GDM1 (cell line): ENCODE results near the gene PREB.

ENCODE experiments used
- DNase-seq: peaks from one replicate; lab custom pipeline; 2025; lab: John Stamatoyannopoulos, UW

PREB gene

DNA sequence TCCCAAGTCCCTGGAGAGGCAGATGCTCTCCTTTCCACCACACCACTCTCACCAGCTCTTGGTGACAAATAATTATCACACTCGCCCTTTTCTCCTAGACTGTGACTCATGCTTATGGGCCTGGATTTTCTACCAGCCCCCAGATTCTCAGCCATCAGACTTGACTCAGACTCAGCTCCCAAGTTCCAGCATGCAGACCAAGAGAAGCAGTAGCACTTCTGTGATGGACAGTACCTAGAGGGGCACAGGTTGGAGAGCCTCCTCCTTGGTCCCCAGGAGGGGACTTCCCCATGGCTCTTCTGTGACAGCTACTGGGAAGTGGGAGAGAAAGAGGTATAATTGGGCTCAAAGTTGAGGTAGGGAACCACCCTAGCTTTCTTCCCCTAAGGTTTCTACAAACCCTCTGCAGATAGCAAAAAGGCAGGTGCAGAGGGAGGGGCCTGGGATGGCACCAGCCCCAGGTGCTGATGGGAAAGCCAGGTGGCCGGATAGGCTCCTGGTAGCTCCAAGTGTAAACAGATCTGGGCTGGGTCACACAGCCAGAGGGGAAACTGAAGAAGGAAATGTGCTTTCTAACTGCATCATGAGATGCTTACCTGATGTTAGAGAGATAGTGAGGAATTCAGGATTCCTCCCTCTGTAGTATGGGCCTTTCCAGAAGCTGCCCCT is 18.5 kb upstream of the PREB start:
- DNase-seq = no peak

DNA sequence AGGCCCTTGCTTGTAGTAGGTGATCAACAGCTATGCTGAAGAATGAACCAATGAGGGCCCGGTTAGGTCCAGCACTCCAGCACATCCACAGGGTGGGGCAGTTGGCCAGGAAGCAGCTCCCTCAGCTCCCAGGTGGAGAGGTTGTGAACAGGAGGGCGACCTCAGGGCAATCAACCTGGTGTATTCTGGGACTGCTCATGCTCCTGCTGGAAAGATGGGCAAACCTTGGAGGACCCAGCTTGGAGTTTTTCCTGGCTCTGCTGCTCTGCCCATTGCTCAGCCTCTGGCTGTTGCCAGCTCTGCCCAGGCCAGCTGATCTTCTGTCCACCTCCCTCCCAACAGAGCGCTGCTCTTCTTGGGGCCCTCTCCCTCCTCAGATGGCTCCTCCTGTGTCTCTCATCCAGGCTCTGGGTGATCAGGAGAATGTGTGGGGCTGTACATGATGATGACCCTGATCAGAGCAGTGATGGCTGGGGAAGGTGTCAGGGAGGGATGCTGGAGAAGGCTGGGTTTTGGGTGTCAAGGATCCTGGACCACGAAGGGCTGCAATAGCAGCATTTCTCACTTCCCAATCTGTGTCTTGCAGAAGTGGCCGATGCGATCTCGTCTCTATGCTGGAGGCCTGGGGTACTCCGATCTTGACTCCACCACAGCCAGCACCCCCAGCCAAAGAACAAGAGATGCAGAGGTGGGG is 17.8 kb upstream of the PREB start:
- no peak for DNase-seq

DNA sequence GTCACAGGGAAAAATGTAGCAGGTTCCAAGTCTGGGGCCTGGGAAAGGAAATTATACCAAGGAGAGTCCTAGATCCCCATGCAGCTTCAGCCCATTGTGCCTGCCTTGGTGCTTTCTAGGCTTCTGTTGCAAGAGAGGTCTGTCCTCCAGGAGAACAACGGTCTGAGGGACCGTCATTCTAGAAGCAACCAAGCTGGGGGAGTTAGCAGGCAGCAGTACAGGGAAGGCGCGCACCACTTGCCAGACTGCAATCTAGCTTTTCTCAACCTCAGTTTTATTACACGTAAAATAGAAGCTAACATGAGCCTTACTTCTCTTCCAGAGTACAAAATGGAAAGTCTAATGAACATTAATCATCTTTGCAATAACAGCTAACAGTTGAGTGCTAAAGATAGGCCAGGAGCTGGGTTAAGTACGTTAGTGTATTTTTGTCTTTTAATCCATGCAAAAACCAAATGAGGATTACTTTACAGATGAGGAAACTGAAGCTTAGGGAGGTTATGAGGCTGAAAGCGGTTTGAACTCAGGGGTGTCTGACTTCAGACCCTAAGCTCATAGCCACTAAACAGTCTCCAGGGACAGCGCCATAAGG is 16.3 kb upstream of the PREB start:
- DNase-seq = no peak

DNA sequence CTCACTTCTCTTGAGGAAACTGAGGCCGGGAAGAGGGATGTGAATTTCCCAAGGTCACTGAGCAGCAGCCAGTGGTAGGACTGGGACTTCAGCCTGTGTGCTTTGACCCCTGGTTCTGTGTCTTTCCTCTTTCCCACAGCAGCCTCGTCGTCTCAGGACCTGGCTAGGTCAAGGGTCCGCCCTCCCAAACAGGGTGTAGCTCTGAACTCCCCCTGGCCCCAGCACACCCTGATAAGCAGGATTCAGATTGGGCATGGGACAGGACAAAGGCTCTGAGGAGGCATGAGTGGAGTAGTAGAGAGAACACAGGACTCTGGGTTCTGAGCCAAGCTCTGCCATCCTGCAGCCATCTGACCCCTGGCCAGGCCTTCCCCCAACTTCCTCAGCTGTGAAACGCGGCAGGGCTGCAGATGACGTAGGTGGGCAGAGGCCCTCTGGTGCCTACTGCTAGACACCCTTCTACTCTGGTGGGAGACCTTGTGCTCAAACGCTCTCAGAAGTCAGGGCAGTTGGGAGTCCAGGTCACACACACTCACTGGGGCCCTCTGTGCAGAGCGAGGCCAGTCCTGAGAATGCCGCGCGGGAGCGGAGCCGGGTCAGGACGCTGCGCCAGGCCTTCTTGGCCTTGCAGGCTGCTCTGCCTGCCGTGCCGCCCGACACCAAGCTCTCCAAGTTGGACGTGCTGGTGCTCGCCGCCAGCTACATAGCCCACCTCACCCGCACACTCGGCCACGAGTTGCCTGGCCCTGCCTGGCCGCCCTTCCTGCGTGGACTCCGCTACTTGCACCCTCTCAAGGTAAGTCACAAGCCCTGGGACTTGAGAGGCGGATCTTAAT is 15.4 kb upstream of the PREB start:
- no peak for DNase-seq

DNA sequence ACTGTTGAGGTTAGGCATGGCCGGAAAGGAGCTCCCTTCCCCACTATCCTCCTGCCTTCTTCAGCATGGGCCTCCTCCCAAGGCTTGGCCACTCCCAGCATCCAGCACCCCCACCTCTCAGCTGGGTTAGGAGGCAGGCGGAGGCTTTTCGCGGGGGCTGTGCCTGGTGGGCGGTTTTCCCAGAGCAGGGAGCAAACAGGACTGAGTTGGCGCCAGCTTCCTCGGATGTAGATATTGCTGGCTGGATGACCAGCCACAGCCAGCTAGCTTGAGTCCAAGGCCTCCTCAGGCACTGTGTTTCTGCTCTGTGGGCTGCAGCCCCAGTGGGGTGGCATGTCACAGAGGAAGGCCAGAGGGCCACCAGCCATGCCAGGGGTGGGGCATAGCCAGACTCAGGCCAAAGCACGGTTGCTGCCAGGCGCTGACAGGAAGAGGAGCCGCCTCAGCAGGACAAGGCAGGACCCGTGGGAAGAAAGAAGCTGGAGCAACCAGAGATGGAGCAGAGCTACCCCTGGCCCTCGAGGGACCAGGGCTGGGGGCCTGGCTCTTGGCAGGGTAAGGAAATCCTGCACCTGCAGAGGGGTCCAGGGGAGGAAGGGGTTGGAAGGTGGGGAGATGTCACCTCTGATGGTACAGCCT is 14.5 kb upstream of the PREB start, which contains the start of gene TCF23:
TCF23 (plus strand) TSS at position 204 of the 639 bp plus-strand sequence; CDS start at position 334, 130 bp downstream.
- no peak for DNase-seq

DNA sequence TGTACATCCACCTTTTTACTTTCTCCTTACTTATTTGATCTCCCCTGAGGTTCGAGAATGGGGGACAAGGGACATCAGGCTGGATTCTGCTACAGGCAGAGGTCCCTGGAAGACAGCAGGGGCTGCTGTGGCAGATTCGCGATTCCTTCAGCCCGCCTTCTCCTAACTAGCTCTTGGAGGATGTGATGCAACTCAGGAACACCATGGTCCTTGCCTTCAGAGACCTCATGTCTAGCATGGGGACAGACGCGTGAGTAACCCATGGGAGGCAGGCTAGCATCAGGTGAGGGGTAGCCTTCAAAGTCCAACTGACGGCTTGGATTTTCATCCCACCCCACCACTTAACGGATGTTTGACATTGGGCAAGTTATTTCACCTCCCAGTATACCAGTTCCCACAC is 13.5 kb upstream of the PREB start:
- no peak for DNase-seq

DNA sequence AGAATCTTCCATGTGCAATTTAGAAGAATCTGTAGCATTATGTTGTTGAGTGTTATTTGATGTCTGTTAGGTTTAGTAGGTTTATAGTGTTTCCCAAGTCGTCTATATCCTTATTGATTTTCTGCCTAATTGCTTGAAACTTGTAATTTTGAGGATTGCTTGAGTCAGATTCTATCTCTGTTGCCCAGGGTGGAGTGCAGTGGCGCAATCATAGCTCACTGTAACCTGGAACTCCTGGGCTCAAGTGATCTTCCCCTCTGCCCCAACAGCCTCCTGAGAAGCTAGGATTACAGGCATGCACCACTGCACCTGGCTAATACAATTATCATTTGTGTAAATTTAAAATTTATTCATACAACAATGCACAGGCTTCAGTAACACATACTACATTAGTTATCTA is 11.2 kb upstream of the PREB start:
- DNase-seq = no peak

DNA sequence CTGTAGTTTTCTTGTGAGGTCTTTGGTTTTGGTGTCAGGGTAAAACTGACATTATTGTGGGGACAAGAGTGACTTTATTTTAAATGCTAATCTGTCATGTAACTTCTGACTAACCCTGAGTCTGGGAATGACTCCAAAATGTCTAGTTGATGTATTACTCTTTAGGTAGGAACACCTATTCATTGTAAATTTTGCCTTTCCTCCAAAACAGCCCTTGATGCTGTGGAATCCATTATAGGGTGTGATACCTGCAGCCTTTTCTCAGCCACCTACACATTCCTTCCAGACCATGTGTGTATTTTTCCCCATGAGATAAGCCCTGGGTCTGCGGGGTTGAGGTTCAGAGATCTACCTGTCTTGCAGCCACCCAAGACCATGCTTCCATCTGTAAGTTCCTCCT is 8.8 kb upstream of the PREB start:
- DNase-seq = no peak

DNA sequence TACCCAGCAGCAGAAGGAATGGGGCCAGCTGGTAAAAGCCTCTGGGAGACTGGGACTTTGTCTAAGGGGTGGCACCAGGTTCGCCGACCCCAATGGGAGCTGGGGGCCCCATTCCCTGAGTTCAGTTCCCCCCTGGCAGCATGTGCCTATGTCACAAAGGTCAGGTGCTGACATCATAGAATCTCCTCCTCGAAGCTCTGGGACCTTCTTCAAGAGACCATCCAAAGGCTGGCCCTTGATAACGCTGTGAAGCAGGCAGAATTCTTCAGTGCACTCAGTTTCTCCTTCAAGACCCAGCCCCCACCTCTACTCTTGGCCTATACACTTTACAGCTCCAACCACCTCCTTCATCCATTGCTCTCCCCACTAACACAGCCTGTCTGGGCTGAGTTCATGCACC is 4.9 kb upstream of the PREB start, which contains the start of gene PRR30:
PRR30 (minus strand) TSS at position 101 of the 400 bp plus-strand sequence. CDS start 1,081 bp downstream, outside the sequence.
- no peak for DNase-seq

DNA sequence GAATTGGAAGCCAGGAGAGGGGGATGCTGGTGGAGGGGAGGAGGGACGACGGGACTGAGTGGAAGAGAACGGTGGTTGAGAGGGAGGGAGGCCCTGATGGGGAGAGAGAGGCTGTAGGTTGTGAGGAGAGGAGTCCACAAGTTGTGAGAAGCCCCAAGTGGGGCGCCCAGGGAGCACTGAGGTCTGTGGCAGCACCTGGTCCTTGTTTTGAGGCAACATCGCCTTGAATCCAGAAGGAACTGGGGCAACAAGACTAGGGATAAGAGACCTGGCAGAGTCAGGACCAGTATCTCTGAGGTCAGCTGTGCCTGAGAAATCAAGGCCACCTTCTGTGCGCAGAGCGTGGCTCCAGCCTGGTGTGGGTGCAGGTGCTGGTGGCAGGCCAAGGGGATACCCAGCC is 3.7 kb upstream of the PREB start:
- DNase-seq = no peak

DNA sequence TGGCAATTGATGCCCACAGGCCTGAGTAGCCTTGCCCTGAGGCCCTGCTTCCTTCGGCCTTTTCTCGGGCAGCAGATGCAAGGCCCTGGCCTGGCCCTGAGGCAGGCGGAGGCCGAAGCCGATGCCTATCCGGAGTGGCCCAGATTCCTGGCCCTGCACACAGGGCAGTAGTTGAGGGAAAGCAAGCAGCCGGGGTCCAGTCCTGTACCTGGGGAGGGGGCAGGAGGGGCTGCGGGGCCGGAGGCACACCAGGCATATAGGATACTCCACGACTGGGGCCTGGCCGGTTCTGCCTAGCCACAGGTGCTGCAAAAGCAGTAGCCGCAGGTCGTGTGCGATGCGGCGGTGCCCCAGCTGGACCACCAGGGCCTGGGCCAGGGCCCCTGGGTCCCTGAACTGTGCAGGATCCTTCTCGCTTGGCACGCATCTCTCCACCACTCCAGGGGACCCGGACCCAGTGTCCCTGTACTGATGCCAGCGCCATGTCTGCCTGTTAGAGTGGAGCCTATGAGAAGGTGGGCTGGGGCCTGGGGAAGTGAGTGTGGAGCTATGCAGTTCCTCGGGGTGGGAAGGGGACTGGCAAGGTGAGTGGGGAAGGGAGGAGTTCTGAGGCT is 3.0 kb upstream of the PREB start:
- DNase-seq = no peak

DNA sequence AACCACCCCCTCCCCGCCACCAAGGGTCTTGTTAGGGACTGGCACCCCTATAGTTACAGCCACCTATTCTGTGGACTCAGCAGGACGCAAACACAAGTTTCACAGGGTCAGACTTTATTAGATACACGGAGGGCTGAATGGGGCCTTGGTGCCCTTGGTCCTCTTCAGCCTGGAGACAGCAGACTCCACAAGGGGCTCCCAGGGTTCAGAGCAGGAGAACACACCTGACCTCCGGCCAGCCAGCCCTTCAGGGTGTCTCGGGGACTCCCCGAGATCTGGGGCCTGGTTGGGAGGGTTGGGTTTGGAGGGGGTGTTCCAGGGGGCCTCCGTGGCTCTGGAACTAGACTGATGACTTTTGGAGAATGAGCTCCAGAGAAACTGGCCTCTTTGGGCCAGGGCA is 2.3 kb upstream of the PREB start:
- DNase-seq = no peak

DNA sequence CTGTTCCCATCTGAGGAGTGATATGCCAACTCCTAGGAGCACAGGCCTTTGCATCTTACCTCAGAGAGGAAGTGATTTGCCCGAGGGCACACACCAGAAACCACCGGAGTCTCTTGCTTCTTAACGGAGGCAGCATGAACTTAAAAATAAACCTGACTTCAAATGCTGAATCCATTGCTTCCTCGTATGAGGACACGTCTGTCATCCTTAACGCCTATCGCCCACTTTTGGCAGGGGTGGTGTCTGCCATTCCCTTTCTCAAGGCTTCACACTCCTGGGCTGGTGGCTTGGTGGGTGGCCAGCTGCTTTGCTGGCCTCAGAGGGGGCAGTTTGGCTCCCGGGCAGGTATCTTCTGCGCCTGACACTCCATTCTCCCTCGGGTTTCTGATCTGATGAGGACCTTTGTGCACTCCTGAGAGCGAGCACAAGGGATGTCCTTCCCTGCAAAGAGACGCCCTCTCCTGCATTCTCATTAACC is 1.1 kb upstream of the PREB start:
- DNase-seq = peak; percentile 34

DNA sequence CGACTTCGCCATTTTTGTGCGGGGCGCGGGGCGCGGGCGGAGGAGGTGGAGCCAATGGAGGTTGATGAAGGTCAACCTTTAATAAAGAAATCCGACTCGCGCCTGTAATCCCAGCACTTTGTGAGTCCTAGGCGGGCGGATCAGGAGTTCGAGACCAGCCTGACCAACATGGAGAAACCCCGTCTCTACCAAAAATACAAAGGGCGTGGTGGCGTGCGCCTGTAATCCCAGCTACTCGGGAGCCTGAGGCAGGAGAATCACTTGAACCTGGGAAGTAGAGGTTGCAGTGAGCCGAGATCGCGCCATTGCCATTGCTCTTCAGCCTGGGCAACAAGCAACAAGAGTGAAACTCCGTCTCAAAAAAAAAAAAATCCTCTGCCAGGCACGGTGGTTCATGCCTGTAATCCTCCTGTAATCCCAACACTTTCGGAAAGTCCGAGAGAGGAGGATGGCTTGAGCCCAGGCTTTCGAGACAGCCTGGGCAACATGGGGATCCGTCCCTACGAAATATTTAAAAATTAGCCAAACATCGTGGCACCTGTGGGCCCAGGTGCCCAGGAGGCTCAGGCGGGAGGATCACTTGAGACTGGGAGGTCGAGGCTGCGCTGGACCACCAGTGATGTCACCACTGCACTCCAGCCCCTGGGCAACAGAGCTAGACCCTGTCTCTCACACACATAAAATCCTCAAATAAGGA is 493 bp upstream of the PREB start:
- no peak for DNase-seq

DNA sequence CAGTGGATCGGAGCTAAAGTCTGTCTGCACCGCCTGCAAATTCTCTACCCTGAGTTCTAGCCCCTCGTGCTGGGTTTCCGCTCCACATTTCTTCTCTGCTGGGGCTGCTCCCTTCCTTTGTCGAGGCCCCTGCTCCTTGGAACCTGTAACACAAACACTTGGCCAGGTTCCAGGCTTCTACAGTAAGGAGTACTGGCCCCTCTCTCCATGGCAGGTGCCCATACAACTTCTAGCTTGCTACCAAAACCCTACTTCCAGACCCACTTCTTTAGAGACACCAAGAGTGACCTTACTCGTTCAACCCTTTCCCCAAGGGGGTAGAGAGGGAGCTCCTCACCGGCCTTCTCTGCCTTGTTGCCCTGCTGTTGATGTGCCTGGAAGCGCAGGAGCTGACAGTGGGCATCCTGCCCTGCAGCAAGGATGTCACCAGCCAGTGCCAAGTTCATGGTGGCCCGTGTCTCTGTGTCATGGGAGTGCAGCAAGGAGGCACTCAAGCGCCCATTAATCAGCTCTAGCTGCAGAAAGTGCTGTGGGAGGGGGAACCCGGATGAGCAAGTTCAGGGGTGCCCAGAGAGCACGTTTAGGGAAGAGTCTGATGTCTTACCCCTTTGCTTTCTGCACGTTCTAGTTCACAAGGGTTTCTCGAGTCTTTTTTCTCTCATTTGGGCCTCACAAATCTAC is 1.1 kb downstream of the PREB start:
- DNase-seq = no peak

DNA sequence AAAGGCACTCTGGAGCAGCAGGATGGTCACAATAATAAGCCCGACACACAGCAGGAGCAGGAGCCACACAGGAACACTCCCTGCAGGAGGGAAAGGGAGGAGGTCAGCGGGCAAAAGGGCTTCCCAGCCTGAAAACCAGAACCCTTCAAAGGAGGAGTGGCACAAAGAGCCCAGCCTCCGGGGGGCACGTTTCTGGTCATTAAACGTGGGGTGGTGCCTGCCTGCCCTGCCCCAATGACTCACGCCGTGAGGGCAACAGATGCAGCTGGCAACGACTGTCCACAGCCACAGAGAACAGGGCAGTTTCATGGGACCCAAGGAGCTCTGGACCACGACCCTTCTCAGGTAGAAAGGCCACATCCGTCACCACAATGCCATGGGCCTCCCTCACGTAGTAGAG is 3.0 kb downstream of the PREB start:
- DNase-seq = no peak

DNA sequence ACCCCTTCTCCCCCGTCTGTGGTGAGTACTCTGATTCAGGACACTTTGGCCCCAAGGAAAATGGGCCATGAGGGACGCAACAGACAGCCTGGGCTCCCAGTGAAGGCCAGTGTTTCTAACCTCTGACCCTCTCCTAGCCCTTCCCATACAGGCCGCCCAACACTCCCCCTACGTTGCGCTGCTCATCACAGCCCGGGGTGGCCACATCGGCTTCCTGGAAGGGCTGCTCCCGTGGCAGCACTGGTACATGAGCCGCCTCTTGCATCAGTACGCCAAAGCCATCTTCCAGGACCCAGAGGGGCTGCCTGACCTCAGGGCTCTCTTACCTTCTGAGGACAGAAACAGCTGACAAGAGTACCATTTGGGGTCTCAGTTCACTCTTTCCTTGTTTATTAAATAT is 4.0 kb downstream of the PREB start:
- DNase-seq = no peak

DNA sequence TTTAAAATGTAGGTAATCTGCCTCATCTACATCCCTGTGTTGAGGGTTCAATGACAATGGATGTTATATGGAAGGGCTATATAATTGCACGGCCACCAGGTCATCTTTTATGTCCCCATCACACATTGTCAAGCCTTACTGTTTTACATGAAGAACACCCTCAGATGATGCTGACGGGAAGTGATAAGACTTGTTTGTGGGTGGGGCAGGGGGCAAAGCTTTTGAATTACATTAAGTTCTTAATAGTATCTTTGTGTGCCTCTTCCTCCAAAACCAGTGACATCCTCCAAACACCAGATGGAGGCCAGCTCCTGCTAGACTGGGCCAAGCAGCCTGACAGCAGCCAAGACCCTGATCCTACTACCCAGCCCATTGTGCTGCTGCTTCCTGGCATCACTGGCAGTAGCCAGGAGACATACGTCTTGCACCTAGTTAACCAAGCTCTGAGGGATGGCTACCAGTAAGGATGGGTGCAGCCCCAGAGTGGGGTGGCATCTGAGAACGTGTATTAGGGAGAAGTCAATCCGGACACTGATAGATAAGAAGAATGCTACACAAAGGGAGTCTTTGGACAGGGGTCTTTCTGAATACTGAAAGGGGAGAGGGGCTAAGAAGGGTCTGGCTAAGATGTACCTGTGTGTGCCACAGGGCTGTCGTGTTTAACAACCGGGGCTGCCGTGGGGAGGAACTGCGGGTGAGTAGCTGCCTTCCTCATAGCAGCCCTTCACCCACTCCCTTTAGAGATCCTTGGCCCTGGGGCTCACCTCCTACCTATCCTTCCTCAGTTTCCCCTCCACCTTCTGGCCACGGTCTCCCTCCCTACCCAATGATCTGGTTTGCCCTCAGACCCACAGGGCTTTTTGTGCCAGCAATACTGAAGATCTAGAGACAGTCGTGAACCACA is 5.5 kb downstream of the PREB start:
- DNase-seq = no peak
